Stimulated activated CD4-positive, alpha-beta T cell treated with anti-CD3 and anti-CD28 coated beads, Interleukin-1b, Interleukin-23, amount 100 ng/mL, for 48 hours (primary cell): ENCODE measurements around the gene IL1RAPL1.
"Not testable (repeated sequence)": the region's sequence is repeated elsewhere in the genome, so short reads cannot be mapped to it uniquely, and the experiment has no call there.

Experiments used
- DNase-seq: peaks from one replicate; pipeline ENCODE4 v3.0.0-alpha.2; 2020

IL1RAPL1 gene

GRCh38 chrX:28988246-28988645 is 401.0 kb downstream of the IL1RAPL1 start:
- DNase-seq = no peak

GRCh38 chrX:28997706-28998463 is 410.6 kb downstream of the IL1RAPL1 start:
- no peak for DNase-seq

- DNase-seq = no peak
These were observed 411.4 kb downstream of the IL1RAPL1 start for GRCh38 chrX:28998609-28999135.

DNA sequence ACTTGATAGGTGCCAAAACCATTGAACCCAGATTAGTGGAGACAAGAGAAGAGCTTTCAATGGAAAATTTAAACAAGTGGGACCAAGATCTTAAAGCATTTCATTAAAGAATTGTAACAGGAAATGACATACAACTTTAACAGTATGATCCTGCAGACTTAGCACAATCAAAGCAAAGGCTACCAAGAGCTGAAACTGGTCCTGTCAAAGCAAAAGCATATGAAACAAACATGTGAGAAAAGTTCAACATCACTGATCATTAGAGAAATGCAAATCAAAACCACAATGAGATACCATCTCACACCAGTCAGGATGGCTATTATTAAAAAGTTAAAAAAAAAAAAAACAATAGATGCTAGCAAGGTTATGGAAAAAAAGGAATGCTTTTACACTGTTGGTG is 425.6 kb downstream of the IL1RAPL1 start:
- DNase-seq = no peak

DNA sequence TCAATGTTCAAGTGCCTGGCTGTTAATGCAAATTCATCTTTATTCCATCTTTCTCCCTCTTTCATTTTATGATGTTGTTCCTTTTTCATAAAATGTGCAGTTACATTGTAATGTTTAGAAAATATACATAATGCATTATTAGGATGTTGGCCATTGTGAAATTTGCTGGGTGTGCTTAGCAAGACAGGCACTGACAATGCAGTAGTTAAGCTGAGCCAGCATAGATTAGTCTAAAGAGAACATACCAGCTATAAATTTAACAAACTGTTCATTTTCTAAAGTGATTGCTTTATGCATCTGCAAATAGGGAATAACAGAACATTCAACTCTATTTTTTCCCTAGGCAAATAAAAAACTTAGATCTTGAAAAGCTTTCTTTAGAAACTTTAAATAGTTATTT is 436.0 kb downstream of the IL1RAPL1 start:
- DNase-seq = no peak

- no peak for DNase-seq
These were observed 437.6 kb downstream of the IL1RAPL1 start for GRCh38 chrX:29024871-29025270.

DNA sequence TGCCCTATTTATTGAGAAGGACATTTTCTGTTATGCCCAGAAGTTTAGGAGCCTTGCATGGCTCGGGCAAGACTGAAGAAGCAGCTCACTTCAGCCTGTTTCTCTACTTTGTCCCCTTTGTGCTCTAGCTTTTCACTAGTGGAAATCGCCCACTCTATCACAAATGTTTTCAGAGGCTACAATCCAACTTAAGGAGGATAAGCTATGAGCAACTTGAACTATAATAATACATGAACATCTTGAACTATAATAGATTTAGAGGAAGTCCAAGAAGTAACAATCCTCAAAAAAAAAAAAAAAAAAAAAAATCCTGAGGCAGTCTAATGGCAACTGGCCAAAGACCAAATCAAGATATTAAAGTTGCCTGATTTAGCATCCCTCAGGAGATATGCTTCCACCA is 452.3 kb downstream of the IL1RAPL1 start:
- no peak for DNase-seq

DNA sequence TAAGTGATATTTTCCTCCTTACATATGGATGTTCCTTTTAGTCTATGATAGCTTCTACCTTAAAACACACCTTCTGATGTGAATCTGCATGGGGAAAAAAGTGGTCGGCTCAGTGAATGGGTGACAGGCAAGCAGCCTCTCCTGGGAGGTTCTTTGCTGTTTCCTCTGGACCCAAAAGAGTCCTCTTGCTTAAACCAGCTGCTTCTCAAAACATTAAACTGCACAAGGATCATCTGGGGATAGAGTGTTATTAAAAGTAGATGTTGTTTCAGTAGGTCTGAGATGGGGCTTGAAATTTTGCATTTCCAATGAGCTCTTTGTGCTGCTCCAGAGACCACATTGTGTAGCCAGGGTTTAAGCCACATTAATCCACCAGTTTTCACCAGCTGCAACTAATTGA is 452.9 kb downstream of the IL1RAPL1 start:
- DNase-seq = no peak

GRCh38 chrX:29042341-29042740 is 455.1 kb downstream of the IL1RAPL1 start:
- DNase-seq = no peak

DNA sequence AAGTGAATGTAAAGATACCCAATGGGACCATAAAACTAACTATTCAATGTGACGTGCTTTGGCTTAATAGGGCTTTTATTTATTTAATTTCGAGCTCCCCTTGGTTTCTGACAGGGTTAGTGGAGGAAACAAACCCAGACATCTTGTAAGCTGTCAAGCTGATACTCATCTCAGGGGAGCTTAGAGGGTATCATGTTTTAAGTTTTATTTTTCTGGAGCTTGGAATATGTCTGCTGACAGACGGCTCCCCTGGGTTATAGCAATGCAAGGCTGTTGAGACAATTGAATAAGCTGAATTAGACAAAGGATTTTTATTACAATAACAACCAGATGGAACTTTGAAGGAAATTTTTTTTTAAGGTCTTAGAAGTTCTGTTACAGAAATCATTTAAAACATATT is 456.5 kb downstream of the IL1RAPL1 start:
- DNase-seq = no peak

GRCh38 chrX:29044423-29045184 is 457.4 kb downstream of the IL1RAPL1 start:
- no peak for DNase-seq

DNA sequence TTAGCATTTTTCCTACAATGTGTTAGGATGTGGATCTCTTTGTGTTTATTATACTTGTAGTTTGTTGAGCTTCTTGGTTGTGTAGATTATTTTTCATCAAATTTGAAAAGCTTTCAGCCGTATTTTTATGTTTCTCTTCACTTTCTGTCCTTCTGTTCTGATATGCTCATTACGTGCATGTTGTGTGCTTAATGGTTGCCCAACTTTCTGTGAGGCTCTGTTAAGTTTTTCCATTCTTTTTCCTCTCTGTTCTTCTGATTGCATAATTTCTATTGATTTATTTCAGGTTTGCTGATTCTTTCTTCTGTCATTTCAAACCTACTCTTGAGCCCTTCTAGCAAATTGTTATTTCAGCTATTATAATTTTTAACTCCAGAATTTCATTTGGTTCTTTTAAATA is 478.2 kb downstream of the IL1RAPL1 start:
- no peak for DNase-seq

DNA sequence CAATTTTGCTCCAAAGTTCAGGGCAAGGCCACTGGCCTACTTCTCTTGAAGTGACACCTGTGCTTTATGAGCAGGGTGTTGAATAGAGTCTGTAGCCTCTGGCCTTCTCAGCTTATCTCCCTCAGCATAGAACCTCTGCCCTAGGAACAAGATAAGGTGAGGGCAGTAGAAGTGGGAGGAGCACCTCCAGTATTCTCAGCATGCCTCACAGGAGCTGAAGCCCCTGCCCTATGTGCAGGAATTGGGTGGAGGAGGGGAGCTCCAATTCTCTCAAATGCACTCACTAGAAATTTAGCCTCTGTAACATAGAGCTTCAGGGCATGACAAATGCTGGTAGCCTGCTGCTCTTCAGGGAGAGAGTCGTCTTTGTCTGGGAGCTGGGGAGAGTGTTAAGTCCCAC is 479.3 kb downstream of the IL1RAPL1 start:
- DNase-seq = no peak

- DNase-seq = no peak
These were observed 480.1 kb downstream of the IL1RAPL1 start for GRCh38 chrX:29067351-29067750.

DNA sequence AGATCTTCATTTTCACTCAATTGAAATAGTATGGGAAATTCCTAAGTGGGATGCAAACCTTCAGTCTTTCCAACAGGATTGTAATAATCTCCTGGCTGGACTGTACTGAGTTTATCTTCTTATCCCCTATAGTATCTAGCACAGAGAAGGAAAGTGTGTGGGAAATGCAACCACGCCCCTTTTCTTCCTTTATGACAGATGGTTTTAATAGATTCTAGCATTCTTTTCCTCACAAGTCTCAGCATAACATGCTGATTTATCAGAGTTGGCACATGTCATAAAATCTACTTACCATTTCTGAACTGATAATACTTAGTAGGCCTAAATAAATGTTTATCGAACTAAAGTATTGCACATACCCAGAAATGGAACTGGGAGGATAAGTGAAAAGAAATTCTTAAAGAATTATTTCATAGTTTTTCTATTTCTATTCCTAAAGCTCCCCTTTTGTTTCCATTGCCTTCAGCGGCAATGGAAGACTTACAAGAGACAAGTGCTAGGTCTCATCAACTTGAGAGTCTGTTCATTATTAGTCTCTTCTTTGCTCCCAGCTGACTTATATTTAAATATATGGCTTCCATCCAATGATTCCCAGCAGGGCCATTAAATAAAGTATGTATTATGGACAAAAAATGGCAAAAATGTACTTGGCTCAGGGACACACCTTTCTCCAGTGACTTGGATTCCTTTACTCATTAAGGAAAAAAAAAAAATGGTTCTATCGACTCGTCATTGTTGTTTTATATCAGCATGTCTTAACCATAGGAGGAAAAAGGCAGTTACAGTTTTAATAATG is 484.5 kb downstream of the IL1RAPL1 start:
- no peak for DNase-seq

DNA sequence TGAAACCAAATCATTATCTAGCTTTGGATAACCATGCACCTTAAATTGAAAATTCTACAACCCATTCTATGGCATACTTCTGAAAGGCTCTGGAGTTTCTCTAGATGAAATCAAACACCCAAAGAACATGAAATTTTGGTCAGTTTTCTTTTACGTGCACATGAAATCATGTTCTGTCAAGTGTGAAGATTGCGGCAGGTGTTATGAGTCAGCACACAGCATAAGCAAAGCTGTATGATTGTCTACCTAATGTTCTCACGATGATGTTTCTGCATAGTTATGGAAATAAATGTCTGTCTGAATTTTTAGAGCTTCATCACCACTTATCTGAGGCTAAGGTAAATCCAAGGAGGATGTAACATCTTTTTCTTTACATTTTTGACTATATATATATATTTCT is 495.3 kb downstream of the IL1RAPL1 start:
- no peak for DNase-seq

GRCh38 chrX:29083823-29084222 is 496.6 kb downstream of the IL1RAPL1 start:
- no peak for DNase-seq

DNA sequence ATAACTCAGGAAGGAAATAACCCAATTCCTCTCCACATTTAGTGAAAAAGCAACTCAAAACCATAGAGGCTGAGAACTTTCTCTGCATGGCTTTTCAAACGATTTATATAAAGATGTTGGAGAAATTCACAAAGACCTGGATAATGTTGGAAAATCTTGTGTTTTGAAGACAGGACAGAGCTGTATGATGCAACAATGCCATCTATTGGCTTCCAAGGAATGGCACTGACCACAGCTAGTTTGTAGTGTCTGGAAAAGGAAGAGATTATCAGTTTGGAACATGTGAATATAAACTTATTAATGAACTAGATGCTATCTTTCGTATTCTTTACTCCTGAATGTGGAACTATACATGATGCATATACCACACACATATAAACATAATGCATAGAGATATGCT is 503.6 kb downstream of the IL1RAPL1 start:
- no peak for DNase-seq

DNA sequence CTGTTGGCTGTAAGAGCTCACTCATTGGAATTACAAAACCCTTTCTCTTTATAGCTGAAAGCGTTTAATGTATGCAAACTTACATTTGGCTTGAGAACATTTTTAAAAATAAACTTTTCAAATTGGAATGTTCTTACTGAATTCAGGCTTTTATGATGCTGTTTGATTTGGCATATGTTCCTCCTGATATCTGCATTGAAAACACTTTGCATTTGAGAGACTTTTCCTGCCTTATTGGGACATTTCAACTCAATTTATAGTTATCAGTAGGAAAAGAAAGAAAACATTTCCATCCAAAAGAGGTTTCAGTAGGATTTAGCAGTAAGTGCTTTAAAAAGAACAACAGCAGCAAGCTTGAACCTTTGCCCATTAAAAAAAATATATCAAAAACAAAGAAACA is 520.0 kb downstream of the IL1RAPL1 start:
- DNase-seq = no peak

- DNase-seq = no peak
These were observed 522.8 kb downstream of the IL1RAPL1 start for GRCh38 chrX:29110041-29110440.

DNA sequence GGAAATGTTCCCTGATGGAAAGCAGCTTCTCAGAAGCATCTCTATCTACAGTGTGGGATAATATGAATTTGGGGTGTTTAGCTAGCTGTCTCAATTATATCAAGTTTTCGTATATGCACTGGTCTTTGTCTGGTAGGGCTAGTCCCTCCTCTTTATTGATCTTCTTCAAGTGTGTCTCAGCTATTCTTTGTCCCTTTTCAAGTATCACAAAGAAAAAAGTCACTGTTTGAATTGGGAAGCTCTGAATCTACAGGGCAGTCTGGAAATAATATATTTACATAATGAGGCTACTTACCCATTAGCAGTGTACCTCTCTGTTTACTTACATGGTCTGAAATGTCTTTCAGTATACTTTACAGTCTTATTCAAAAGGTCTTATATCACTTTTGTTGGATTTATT is 526.0 kb downstream of the IL1RAPL1 start:
- no peak for DNase-seq

DNA sequence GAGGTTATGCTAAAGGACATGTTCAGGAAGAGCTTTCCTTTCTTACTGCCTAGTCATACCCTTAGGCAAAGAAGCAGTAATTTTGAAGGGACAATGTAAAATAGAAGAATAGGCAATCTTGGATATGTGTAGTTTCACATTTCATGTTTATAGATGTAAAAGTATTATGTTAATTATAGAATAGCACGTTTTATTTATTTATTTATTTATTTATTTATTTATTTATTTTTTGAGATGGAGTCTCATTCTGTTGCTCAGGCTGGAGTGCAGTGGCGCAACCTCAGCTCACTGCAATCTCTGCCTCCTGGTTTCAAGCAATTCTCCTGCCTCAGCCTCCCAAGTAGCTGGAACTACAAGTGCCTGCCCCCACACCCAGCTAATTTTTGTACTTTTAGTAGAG is 535.6 kb downstream of the IL1RAPL1 start:
- DNase-seq = not testable (repeated sequence)

GRCh38 chrX:29130905-29131304 is 543.7 kb downstream of the IL1RAPL1 start:
- DNase-seq = no peak
